Epithelial cell of esophagus (primary cell): Measurements from ENCODE around the gene PPFIA1.

Experiments used
- DNase-seq: peaks from one replicate; pipeline ENCODE4 v3.0.0; 2010; ENCODE audit warnings: low read depth
- H3K4me3 ChIP-seq: 2 replicates; pipeline ENCODE4 v1.5.1; 2011; ENCODE audit warnings: mild to moderate bottlenecking, low read length, control low read depth
- CTCF ChIP-seq: IDR thresholded peaks from 2 replicates; pipeline ENCODE4 v1.5.1; 2011; ENCODE audit warnings: low read depth, mild to moderate bottlenecking, low read length, control low read depth, inconsistent platforms; ENCODE audit not compliant: insufficient read depth; ENCODE audit errors: missing control alignments

Gene PPFIA1

GRCh38 chr11:70352100-70352499 is 81.6 kb downstream of the PPFIA1 start:
- no peak for DNase-seq
- TF ChIP-seq CTCF = no peak
- no peak overlapping the region for H3K4me3 ChIP-seq

DNA sequence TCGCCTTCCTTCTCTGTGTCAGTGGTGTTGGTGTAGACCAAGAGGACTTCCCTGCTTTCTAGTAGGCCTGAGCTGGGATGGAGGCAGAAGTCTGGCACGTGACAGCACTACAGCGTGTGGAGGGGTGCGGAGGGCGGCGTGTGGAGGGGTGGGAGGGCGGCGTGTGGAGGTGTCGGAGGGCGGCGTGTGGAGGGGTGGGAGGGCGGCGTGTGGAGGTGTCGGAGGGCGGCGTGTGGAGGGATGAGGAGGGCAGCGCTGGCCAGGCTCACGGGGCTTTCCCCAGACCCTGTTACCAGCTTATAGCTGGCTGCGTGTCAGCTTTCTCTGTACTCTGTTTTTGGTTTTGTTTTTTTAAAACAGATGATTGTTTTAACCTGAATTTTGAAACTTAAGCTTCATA is 82.1 kb downstream of the PPFIA1 start:
- H3K4me3 ChIP-seq = no peak overlapping the region
- no peak for TF ChIP-seq CTCF
- no peak for DNase-seq

DNA sequence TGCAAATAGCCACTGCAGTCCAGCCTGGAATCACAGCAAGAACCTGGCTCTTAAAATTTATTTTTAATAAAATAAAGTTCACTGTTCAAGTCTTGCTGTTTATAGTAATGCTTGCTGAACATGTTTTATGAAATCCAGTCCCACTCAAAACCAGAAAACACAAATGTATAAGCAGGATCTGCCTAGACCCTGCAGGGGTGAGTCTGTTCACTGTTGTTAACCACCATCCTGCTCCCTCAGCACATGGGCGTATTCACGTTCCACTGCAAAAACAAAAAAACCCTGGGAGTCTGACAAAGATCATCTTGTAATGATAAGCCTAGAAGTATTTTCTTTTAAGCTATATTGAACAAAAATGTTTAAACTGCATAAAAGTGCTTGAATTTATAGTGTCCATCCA is 82.8 kb downstream of the PPFIA1 start:
- TF ChIP-seq CTCF = no peak
- H3K4me3 ChIP-seq = no peak overlapping the region
- DNase-seq = no peak

GRCh38 chr11:70353900-70354568 is 83.5 kb downstream of the PPFIA1 start:
- TF ChIP-seq CTCF = no peak
- no peak overlapping the region for H3K4me3 ChIP-seq
- DNase-seq = no peak

DNA sequence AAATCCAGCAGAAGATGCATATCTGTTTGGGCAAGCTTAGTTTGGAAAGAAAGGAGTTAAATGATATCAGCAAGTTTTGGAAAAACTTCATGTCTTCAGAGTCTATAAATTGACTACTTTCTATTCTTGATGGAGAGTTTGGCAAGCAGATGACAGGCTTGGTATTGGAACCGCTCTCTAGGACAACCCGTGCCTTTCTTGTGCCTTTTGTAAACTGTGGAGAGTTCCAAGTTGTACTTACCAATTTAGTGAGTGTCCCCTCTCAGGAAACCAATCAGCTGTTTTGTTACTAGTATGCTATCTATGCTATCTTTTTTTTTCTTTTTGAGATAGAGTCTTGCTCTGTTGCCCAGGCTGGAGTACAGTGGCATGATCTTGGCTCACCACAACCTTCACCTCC is 84.1 kb downstream of the PPFIA1 start:
- H3K4me3 ChIP-seq = no peak overlapping the region
- no peak for DNase-seq
- TF ChIP-seq CTCF = no peak

DNA sequence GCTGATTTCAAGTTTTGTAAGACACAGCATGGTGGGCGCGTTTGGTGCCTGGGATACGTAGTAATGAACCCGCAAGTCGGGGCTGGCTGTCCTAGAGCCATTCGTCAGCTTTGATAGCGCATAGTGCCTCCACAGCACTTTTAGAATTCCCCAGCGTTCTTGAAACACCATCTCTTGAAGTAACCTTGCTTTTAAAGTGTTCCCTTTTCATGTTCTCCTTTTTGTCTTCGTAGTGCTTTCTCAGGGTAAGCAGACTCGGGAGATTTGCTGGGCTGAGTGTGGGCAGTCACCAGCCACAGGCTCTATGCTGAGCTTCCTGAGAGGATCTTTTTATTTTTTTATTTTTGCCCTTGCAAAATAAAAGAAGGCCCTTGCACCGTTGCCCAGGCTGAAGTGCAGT is 88.3 kb downstream of the PPFIA1 start:
- no peak overlapping the region for H3K4me3 ChIP-seq
- DNase-seq = no peak
- no peak for TF ChIP-seq CTCF
